Gastroesophageal sphincter (tissue), 4 donors: Measurements from ENCODE around the gene LRRC28. TPM values are rescaled to one million over a fixed set of nuclear protein-coding genes. Genes with fewer than 3 reads are reported as not detected.

Source experiments
- ATAC-seq: fragments of 150-250 bp; one replicate; pipeline ENCODE4 v1.9.1; 2016; ENCODE audit warnings: mild to moderate bottlenecking, moderate library complexity
- H3K27ac ChIP-seq, 4 donors: fragments of 200-600 bp; sonication (generic) in 3 of 4; 1 replicate in 3 of 4; 2 replicates in 1 of 4; pipeline ENCODE4 v1.5.1; 2016 to 2019
- H3K27me3 ChIP-seq: fragments of 200-600 bp; sonication (generic); one replicate; pipeline ENCODE4 v1.5.1; 2019
- H3K36me3 ChIP-seq, 2 donors: fragments of 200-600 bp; sonication (generic); one replicate each; pipeline ENCODE4 v1.5.1; 2019; ENCODE audit warnings: control low read depth in 1 of 2
- H3K4me1 ChIP-seq, 3 donors: fragments of 200-600 bp; sonication (generic); 1 replicate in 2 of 3; 2 replicates in 1 of 3; pipeline ENCODE4 v1.5.1; 2016 to 2019; ENCODE audit warnings: control low read depth in 2 of 3
- H3K4me3 ChIP-seq, 2 donors: fragments of 200-600 bp; sonication (generic); one replicate each; pipeline ENCODE4 v1.5.1; 2019; ENCODE audit warnings: mild to moderate bottlenecking in 1 of 2, moderate library complexity in 1 of 2
- H3K9me3 ChIP-seq, 3 donors: fragments of 200-600 bp; sonication (generic); one replicate each; pipeline ENCODE4 v1.5.1; 2017 to 2019; ENCODE audit warnings: control low read depth in 2 of 3
- EP300 ChIP-seq: sonication (generic); formaldehyde crosslinking; IDR thresholded peaks from one replicate; pipeline ENCODE4 v1.6.1; 2017; ENCODE audit warnings: antibody characterized with exemption, mild to moderate bottlenecking
- POLR2A ChIP-seq, 2 donors: fragments of 450-650 bp; IDR thresholded peaks; one replicate each; pipeline ENCODE4 v1.6.1; 2017; ENCODE audit warnings: antibody characterized with exemption in 2 of 2, mild to moderate bottlenecking in 2 of 2, moderate library complexity in 1 of 2
- POLR2AphosphoS5 ChIP-seq: sonication (generic); formaldehyde crosslinking; IDR thresholded peaks from one replicate; pipeline ENCODE4 v1.6.1; 2017; ENCODE audit warnings: antibody characterized with exemption
- WGBS, 2 donors: methylation state at CpG; one replicate each; pipeline ENCODE4 v1.1.5; 2018; ENCODE audit warnings: low coverage in 1 of 2; 5-methylcytosine and 5-hydroxymethylcytosine counted together
- total RNA-seq, 4 donors: library from RNA; depleted of rRNA; stranded (reverse); fragments of >200 nt; gene quantifications; one replicate each; pipeline ENCODE4 v1.1.0, GENCODE V29; 2016
- TF ChIP-seq, protein P1 (sequence below), 4 experiments: fragments of 200-600 bp in 2 of 4; fragments of 450-650 bp in 2 of 4; sonication (generic) in 1 of 4; IDR thresholded peaks; one replicate each; pipeline ENCODE4 v1.5.1; 2017 to 2019; ENCODE audit warnings: antibody characterized with exemption in 4 of 4, mild to moderate bottlenecking in 2 of 4, moderate library complexity in 2 of 4

The LRRC28 gene
- total RNA-seq, 4 donors from 2014 or later = 26.1 to 47.2 (median 28.5) TPM

DNA sequence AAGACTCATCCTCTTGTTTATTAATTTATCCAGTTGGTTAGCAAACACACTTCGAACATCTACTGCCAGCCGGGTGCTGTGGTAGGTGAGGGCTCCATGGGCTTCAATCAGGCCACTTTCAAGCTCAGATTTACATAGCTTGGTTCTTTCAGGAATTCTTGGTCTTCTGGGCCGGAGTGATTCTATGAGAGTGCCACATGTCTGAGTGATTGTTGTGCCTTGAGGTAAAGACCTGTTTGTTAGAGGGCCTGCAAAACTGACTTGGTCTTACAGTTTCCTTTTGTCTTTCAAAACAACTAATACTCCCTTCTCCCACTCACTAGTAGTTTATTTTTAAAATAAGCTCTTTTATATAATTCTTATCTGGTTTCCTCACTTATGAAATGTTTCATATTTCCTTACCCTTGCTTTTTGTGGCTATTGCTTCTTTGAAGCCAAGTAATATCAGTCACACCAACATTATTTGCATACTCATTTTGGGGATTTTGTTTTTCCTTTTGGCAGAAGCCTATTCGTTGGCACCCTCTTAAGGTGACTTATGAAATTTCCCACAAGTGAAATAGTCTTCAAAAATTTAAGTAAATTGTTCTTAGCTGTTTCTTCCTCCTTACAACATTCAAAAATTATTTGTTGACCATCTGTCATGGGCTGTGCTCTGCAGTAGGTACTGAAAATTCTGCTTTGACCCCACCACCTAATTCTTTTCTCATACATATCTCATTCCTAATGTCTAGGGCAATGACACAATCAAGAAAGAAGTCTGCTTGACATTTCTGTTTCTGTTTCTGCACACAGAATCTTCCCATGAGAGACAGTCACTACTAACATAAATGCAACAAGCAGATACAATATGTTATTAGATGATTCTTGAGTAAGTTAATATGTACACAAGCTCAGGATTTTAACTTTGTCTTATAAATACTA is 120.2 kb downstream of the LRRC28 start:
- H3K9me3 ChIP-seq = peaks cover 0 to 24% (median 0%) of the 10 kb centered on the region in 3 donors
- TF ChIP-seq POLR2A (IDR thresholded peaks at IDR 0.05) = no peak
- H3K4me1 ChIP-seq = no peaks in the 10 kb centered on the region
- H3K27ac ChIP-seq = no peak overlapping the region
- ATAC-seq = no peak
- H3K27me3 ChIP-seq = no peaks in the 10 kb centered on the region
- WGBS, 2 donors = 66 to 89% methylated on average over 4 of the region's 4 CpGs
- H3K36me3 ChIP-seq = peaks cover 0 to 18% of the 10 kb centered on the region in 2 donors
- no peak overlapping the region for H3K4me3 ChIP-seq

DNA sequence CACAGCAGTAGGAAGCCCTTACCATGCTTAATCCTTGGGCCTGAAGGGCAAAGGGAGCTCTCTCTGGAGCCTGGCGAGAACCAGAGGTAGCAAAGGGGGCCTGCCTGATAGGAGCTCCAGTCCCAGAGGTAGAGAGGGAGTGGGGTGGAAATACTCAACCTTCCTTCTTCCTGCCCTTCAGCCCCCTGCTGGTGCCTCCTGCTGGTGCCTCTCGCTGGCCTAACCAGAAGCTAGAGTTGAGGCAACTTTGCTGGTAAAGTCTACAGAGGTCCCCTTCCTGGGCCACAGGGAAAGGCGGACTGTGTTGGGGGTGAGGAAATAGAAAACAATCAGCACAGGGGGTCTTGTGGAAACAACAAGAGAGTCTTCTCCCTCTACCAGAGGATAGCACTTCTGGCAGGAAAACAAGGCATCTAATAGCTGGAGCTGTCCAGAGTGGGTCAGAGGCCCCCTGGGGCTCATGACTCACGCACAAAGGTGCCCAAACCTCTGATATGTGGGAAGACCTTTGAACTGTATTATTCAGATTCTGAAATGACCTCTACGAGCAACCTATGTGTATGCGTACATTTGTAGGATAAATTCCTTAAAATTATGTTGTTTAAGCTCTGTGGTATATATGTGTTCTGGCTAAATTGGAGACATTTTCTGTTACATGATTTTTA is 133.9 kb downstream of the LRRC28 start:
- Histone ChIP-seq H3K4me3 (no peak overlapping the region), H3K4me1 (peaks cover 0 to 23% (median 12%) of the 10 kb centered on the region in 3 donors), H3K27me3 (no peaks in the 10 kb centered on the region), H3K27ac (peak overlapping the region in 3 of 4 donors; percentile 8 to 39 (median 14)), H3K9me3 (no peaks in the 10 kb centered on the region), H3K36me3 (no peaks in the 10 kb centered on the region)
- WGBS, 2 donors = 90 to 100% methylated on average over 3 to 4 of the region's 6 CpGs
- ATAC-seq = no peak
- TF ChIP-seq, protein P1, sequence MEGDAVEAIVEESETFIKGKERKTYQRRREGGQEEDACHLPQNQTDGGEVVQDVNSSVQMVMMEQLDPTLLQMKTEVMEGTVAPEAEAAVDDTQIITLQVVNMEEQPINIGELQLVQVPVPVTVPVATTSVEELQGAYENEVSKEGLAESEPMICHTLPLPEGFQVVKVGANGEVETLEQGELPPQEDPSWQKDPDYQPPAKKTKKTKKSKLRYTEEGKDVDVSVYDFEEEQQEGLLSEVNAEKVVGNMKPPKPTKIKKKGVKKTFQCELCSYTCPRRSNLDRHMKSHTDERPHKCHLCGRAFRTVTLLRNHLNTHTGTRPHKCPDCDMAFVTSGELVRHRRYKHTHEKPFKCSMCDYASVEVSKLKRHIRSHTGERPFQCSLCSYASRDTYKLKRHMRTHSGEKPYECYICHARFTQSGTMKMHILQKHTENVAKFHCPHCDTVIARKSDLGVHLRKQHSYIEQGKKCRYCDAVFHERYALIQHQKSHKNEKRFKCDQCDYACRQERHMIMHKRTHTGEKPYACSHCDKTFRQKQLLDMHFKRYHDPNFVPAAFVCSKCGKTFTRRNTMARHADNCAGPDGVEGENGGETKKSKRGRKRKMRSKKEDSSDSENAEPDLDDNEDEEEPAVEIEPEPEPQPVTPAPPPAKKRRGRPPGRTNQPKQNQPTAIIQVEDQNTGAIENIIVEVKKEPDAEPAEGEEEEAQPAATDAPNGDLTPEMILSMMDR (IDR thresholded peaks at IDR 0.05) = peak in 1 of 4 experiments; percentile 9
- TF ChIP-seq EP300 = no peak

DNA sequence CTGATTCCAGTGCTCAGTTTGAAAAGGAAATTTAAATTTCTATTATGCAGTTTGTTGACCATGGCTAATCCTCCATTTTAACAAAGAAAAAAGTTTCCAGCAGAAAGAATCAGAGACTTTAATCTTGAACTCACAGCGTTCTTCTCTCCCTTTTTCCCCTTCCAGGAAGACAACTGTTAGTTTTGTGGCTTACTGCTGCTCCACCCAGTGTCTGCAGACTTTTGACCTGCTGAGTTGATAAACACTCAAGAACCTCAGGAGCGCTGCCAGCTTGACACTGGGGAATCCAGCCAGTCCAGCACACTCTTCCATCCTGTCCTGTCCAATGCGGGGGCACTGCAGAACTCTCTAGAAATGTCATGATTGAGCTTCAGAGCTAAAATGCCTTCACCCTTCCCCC is 134.6 kb downstream of the LRRC28 start:
- H3K27me3 ChIP-seq = no peaks in the 10 kb centered on the region
- H3K27ac ChIP-seq = peak overlapping the region in 3 of 4 donors; percentile 39 to 62 (median 60)
- ATAC-seq = peak; percentile 84
- H3K36me3 ChIP-seq = no peaks in the 10 kb centered on the region
- peaks cover 0 to 23% (median 12%) of the 10 kb centered on the region in 3 donors for H3K4me1 ChIP-seq
- H3K9me3 ChIP-seq = no peaks in the 10 kb centered on the region
- 8 to 14% methylated on average over 1 to 3 of the region's 3 CpGs for WGBS, 2 donors
- no peak overlapping the region for H3K4me3 ChIP-seq
- TF ChIP-seq, protein P1 (IDR thresholded peaks at IDR 0.05) = no peak
- TF ChIP-seq POLR2AphosphoS5 = no peak
- TF ChIP-seq POLR2A (IDR thresholded peaks at IDR 0.05) = no peak
- TF ChIP-seq EP300 = no peak

DNA sequence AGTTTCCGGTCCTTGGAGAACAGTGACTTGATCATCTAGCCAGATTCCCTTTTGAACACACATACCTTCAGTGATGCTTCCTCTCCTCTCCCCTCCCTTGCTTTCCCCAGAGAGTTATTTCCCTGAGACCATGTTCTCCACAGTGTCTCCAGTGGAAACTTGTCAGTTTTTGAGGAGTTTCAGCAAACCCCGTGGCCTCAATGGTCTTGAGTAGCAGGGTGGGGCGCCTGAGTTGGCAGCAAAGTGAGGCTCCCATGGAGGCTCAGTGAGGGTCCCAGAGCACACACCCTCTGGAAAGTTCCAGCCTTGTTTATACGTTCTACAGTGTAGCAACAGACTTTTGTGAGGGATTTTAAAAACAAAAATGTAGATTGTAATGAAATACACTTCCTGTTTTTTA is 135.1 kb downstream of the LRRC28 start:
- WGBS, 2 donors = 33 to 47% methylated on average over 1 to 4 of the region's 4 CpGs
- peaks cover 0 to 23% (median 12%) of the 10 kb centered on the region in 3 donors for H3K4me1 ChIP-seq
- TF ChIP-seq EP300 (no peak), POLR2AphosphoS5 (no peak), POLR2A (IDR thresholded peaks at IDR 0.05) (no peak)
- TF ChIP-seq, protein P1 (IDR thresholded peaks at IDR 0.05) = no peak
- peaks cover 0 to 4% (median 0%) of the 10 kb centered on the region in 3 donors for H3K9me3 ChIP-seq
- H3K27ac ChIP-seq = peak overlapping the region in 3 of 4 donors; percentile 39 to 62 (median 60)
- H3K27me3 ChIP-seq = no peaks in the 10 kb centered on the region
- ATAC-seq = no peak
- no peak overlapping the region for H3K4me3 ChIP-seq
- no peaks in the 10 kb centered on the region for H3K36me3 ChIP-seq

DNA sequence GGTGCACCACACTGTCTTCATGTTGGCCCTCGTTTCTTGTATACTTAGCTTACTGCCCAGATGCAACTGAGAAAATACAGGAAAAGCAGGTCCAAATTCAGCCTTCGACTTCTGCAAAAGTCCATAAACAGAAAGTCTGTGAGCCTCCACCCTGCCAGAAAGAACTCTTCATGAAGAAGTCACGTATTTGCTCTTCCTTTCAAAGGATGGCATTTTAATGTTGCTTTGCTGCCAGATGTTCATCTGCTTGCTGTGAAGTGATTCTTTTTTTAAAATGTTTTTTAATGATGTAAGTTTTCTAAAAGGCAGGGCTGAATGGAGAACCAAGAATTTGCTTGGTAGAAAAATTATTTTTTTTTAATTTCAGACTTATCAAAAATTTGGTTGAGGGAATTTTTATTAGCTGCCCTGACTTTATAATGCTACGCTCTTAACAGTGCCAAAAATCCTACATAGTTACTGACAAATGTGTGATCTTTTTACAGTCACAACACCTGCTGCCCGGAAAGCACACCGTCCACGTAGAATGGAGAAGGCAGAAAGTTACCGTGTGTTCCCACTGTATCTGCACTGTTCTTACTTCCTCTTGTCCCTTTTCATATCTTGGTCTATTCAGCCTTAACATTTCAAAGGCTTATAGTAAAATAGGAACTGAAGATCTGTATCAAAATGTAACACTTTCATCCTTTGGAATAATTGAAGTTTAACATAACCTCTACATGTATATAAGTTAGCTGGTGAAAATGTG is 136.3 kb downstream of the LRRC28 start:
- no peaks in the 10 kb centered on the region for H3K27me3 ChIP-seq
- whole genome bisulfite sequencing, 2 donors = 56 to 63% methylated on average over 8 of the region's 8 CpGs
- ATAC-seq = no peak
- H3K36me3 ChIP-seq = no peaks in the 10 kb centered on the region
- no peak for TF ChIP-seq POLR2A (IDR thresholded peaks at IDR 0.05)
- TF ChIP-seq, protein P1 (IDR thresholded peaks at IDR 0.05) = no peak
- no peak for TF ChIP-seq EP300
- no peak for TF ChIP-seq POLR2AphosphoS5
- H3K4me1 ChIP-seq = peaks cover 0 to 23% (median 12%) of the 10 kb centered on the region in 3 donors
- H3K27ac ChIP-seq = no peak overlapping the region
- peaks cover 0 to 15% (median 0%) of the 10 kb centered on the region in 3 donors for H3K9me3 ChIP-seq
- H3K4me3 ChIP-seq = no peak overlapping the region
